H9 (cell line): ENCODE results near the gene RTP3. TPM values are rescaled to one million over a fixed set of nuclear protein-coding genes. Genes with fewer than 3 reads are reported as not detected.

Experiments used
- DNase-seq: peaks from one replicate; pipeline ENCODE4 v3.0.0-alpha.2; 2017
- H2AFZ ChIP-seq: one replicate; pipeline ENCODE4 v1.6.1; 2013; ENCODE audit warnings: mild to moderate bottlenecking, low read length, control low read depth, moderate library complexity
- H2AK5ac ChIP-seq: 2 replicates; pipeline ENCODE4 v1.6.1; 2013; ENCODE audit warnings: low read length, control low read depth, mixed read lengths; ENCODE audit not compliant: insufficient read length
- H2BK120ac ChIP-seq: one replicate; pipeline ENCODE4 v1.6.1; 2013; ENCODE audit warnings: low read depth, mild to moderate bottlenecking, low read length, control low read depth, inconsistent platforms; ENCODE audit not compliant: poor library complexity, severe bottlenecking
- H2BK12ac ChIP-seq: 2 replicates; pipeline ENCODE4 v1.6.1; 2013; ENCODE audit warnings: low read length, control low read depth, mixed read lengths, low read depth; ENCODE audit not compliant: insufficient read length
- H2BK15ac ChIP-seq: 2 replicates; pipeline ENCODE4 v1.6.1; 2013; ENCODE audit warnings: low read depth, low read length, control low read depth
- H2BK20ac ChIP-seq: one replicate; pipeline ENCODE4 v1.6.1; 2013; ENCODE audit warnings: low read depth, mild to moderate bottlenecking, low read length, control low read depth, inconsistent platforms; ENCODE audit not compliant: poor library complexity, severe bottlenecking
- H2BK5ac ChIP-seq: 2 replicates; pipeline ENCODE4 v1.6.1; 2013; ENCODE audit warnings: low read length, control low read depth, mixed read lengths; ENCODE audit not compliant: insufficient read length
- H3K14ac ChIP-seq: 2 replicates; pipeline ENCODE4 v1.6.1; 2013; ENCODE audit warnings: low read length, control low read depth; ENCODE audit not compliant: insufficient read depth
- H3K18ac ChIP-seq: 2 replicates; pipeline ENCODE4 v1.6.1; 2013; ENCODE audit warnings: low read depth, mild to moderate bottlenecking, mixed read lengths, low read length, control low read depth; ENCODE audit not compliant: insufficient read length
- H3K23ac ChIP-seq: 2 replicates; pipeline ENCODE4 v1.6.1; 2013; ENCODE audit warnings: low read length, control low read depth, mixed read lengths, low read depth; ENCODE audit not compliant: insufficient read length
- H3K23me2 ChIP-seq: 2 replicates; pipeline ENCODE4 v1.6.1; 2013; ENCODE audit warnings: low read depth, mild to moderate bottlenecking, mixed read lengths, low read length, control low read depth; ENCODE audit not compliant: insufficient read length, poor library complexity, severe bottlenecking
- H3K27ac ChIP-seq: 2 replicates; pipeline ENCODE4 v1.5.1; 2013; ENCODE audit warnings: low read length, control low read depth, mixed read lengths, low read depth; ENCODE audit not compliant: insufficient read length
- H3K27me3 ChIP-seq: 2 replicates; pipeline ENCODE4 v1.6.1; 2013; ENCODE audit warnings: low read length, control low read depth, inconsistent platforms; ENCODE audit not compliant: insufficient read depth
- H3K4ac ChIP-seq: 2 replicates; pipeline ENCODE4 v1.6.1; 2013; ENCODE audit warnings: low read depth, mild to moderate bottlenecking, control low read depth, inconsistent platforms, low read length, moderate library complexity
- H3K4me1 ChIP-seq: 2 replicates; pipeline ENCODE4 v1.6.1; 2013; ENCODE audit warnings: low read length, control low read depth, inconsistent platforms; ENCODE audit not compliant: insufficient read depth
- H3K4me2 ChIP-seq: 2 replicates; pipeline ENCODE4 v1.6.1; 2013; ENCODE audit warnings: low read length, control low read depth, mixed read lengths; ENCODE audit not compliant: insufficient read length, insufficient read depth
- H3K56ac ChIP-seq: 2 replicates; pipeline ENCODE4 v1.6.1; 2013; ENCODE audit warnings: low read depth, mild to moderate bottlenecking, mixed read lengths, low read length, control low read depth; ENCODE audit not compliant: insufficient read length
- H3K79me1 ChIP-seq: 2 replicates; pipeline ENCODE4 v1.6.1; 2013; ENCODE audit warnings: low read depth, mild to moderate bottlenecking, moderate library complexity, low read length, control low read depth, inconsistent platforms; ENCODE audit not compliant: insufficient read depth, poor library complexity, severe bottlenecking
- H3K79me2 ChIP-seq: 2 replicates; pipeline ENCODE4 v1.6.1; 2013; ENCODE audit warnings: low read length, control low read depth, inconsistent platforms; ENCODE audit not compliant: insufficient read depth
- H3K9ac ChIP-seq: 2 replicates; pipeline ENCODE4 v1.6.1; 2013; ENCODE audit warnings: low read length, control low read depth, mixed read lengths; ENCODE audit not compliant: insufficient read length; ENCODE audit errors: extremely low read depth
- H3K9me3 ChIP-seq: one replicate; pipeline ENCODE4 v1.6.1; 2013; ENCODE audit warnings: low read depth, low read length, inconsistent platforms; ENCODE audit not compliant: control insufficient read depth
- H3T11ph ChIP-seq: one replicate; pipeline ENCODE4 v1.6.1; 2013; ENCODE audit warnings: mild to moderate bottlenecking, low read length, control low read depth, inconsistent platforms
- H4K20me1 ChIP-seq: one replicate; pipeline ENCODE4 v1.6.1; 2013; ENCODE audit not compliant: control insufficient read depth, insufficient read length, insufficient read depth
- H4K5ac ChIP-seq: 2 replicates; pipeline ENCODE4 v1.6.1; 2013; ENCODE audit warnings: low read depth, mild to moderate bottlenecking, mixed read lengths, low read length, control low read depth; ENCODE audit not compliant: insufficient read length
- H4K8ac ChIP-seq: replicated peaks from 2 replicates; pipeline ENCODE4 v1.6.1; 2013; ENCODE audit warnings: low read length, control low read depth, mixed read lengths, low read depth; ENCODE audit not compliant: insufficient read length
- H4K91ac ChIP-seq: 2 replicates; pipeline ENCODE4 v1.6.1; 2013; ENCODE audit warnings: low read depth, mild to moderate bottlenecking, moderate library complexity, mixed read lengths, low read length, control low read depth; ENCODE audit not compliant: insufficient read length
- H3K27ac Mint-ChIP-seq, 3 experiments: 2 replicates in 2 of 3; 3 replicates in 1 of 3; pipeline ENCODE4 v1.8.0; 2020 to 2021; ENCODE audit warnings: mixed read lengths in 3 of 3, mild to moderate bottlenecking in 1 of 3, moderate library complexity in 1 of 3
- H3K27me3 Mint-ChIP-seq: 2 replicates; pipeline ENCODE4 v1.8.0; 2021; ENCODE audit warnings: low read depth, mild to moderate bottlenecking, moderate library complexity, mixed read lengths
- H3K36me3 Mint-ChIP-seq, 3 experiments: 2 replicates in 2 of 3; 3 replicates in 1 of 3; pipeline ENCODE4 v1.8.0; 2020 to 2021; ENCODE audit warnings: low read depth in 3 of 3, mixed read lengths in 3 of 3; ENCODE audit not compliant: insufficient read depth in 1 of 3
- H3K4me1 Mint-ChIP-seq, 2 experiments: 2 replicates each; pipeline ENCODE4 v1.8.0; 2020; ENCODE audit warnings: mixed read lengths in 2 of 2
- H3K4me3 Mint-ChIP-seq, 2 experiments: 2 replicates in 1 of 2; 3 replicates in 1 of 2; pipeline ENCODE4 v1.8.0; 2020 to 2021; ENCODE audit warnings: mild to moderate bottlenecking in 2 of 2, mixed read lengths in 2 of 2, moderate library complexity in 1 of 2
- H3K9me3 Mint-ChIP-seq, 2 experiments: 2 replicates in 1 of 2; 3 replicates in 1 of 2; pipeline ENCODE4 v1.8.0; 2020; ENCODE audit warnings: mild to moderate bottlenecking in 2 of 2, mixed read lengths in 2 of 2, moderate library complexity in 1 of 2
- CTCF ChIP-seq: fragments of 200-600 bp; sonication (generic); conservative IDR thresholded peaks from 3 replicates; pipeline ENCODE4 v1.8.0; 2021; ENCODE audit warnings: antibody characterized with exemption, mild to moderate bottlenecking
- WGBS: extraction: QIAGEN DNeasy Blood & Tissue Kit; methylation state at CpG from one replicate; pipeline ENCODE4 v1.1.7; 2013; ENCODE audit warnings: missing lambda C conversion rate, low lambda C conversion rate, mixed read lengths; ENCODE audit not compliant: insufficient read length; ENCODE audit errors: extremely low coverage; 5-methylcytosine and 5-hydroxymethylcytosine counted together
- total RNA-seq: library from RNA; stranded (reverse); gene quantifications from 2 replicates; pipeline ENCODE4 v1.2.1, GENCODE V29; 2021

RTP3 gene
- total RNA-seq, 1 experiment from 2014 or later, result not detected

DNA sequence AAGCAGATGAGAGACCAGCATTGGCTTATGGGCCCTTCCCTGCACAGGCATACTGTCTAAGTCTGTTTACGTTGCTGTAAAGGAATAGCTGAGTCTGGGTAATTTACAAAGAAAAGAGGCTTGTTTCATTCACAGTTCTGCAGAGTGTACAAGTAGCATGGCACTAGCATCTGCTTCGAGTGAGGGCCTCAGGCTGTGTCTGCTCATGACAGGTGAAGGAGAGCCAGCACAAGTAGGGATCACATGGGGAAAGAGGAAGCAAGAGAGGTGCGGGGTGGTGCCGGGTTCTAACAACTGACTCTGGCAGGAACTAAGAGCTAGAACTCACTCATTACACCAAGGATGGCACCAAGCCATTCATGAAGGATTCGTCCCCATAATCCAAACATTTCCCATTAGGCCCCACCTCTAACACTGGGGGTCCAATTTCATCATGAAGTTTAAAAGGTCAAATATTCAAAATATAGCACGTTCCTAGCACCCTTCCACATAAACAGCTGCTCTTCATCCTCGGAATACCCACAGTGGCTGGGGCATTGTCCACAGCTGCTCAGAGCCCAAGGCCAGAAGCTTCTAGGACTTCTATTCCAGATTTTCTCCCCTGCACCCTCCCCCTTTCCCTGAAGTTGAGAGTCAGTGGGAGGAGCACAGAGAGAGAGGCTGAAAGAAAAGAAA lies 5.6 kb downstream of the RTP3 start:
- H3K79me2 ChIP-seq, result no peaks in the 10 kb centered on the region
- H2BK20ac ChIP-seq, result no peak overlapping the region
- Mint-ChIP-seq H3K4me3 (no peak overlapping the region), H3K9me3 (peaks cover 0 to 2% of the 10 kb centered on the region in 2 experiments; a peak in 2 of 5 replicates), H3K27ac (peak overlapping the region in 1 of 3 experiments; percentile 62; a peak in 3 of 7 replicates), H3K4me1 (peaks cover 29 to 46% of the 10 kb centered on the region in 2 experiments), H3K27me3 (peaks cover 9% of the 10 kb centered on the region), H3K36me3 (peaks cover 0 to 3% (median 0%) of the 10 kb centered on the region in 3 experiments; a peak in 4 of 7 replicates)
- H3K23ac ChIP-seq, result no peak overlapping the region
- H4K91ac ChIP-seq, result no peak overlapping the region
- peaks cover 18% of the 10 kb centered on the region for H3K4me1 ChIP-seq
- H3K56ac ChIP-seq, result no peak overlapping the region
- no peak overlapping the region for H2AK5ac ChIP-seq
- no peaks in the 10 kb centered on the region for H3K79me1 ChIP-seq
- H2BK12ac ChIP-seq, result no peak overlapping the region
- H2BK15ac ChIP-seq, result no peak overlapping the region
- H3K9me3 ChIP-seq, result no peaks in the 10 kb centered on the region
- no peak overlapping the region for H2BK5ac ChIP-seq
- no peak overlapping the region for H2AFZ ChIP-seq
- H4K5ac ChIP-seq, result no peak overlapping the region
- H3K18ac ChIP-seq, result no peak overlapping the region
- H3K4ac ChIP-seq, result no peak overlapping the region
- no peak overlapping the region for H3T11ph ChIP-seq
- no peak for TF ChIP-seq CTCF
- H4K8ac ChIP-seq, result no peak overlapping the region
- H3K14ac ChIP-seq, result no peak overlapping the region
- no peak overlapping the region for H2BK120ac ChIP-seq
- no peak overlapping the region for H3K27ac ChIP-seq
- WGBS, result no CpG with 5 or more reads among the region's 7 CpGs
- H3K27me3 ChIP-seq, result no peaks in the 10 kb centered on the region
- H3K23me2 ChIP-seq, result no peaks in the 10 kb centered on the region
- H3K4me2 ChIP-seq, result no peak overlapping the region
- DNase-seq, result no peak
- H4K20me1 ChIP-seq, result no peaks in the 10 kb centered on the region
- no peak overlapping the region for H3K9ac ChIP-seq
